Ovary (tissue), 3 donors: ENCODE results near the gene EYS.

Experiments
- CTCF ChIP-seq, 3 donors: fragments of 450-650 bp in 2 of 3; fragments of 200-600 bp in 1 of 3; IDR thresholded peaks; one replicate each; pipeline versions ENCODE4 v1.5.1 to v1.8.0; 2016 to 2022; ENCODE audit warnings: antibody characterized with exemption in 3 of 3, mild to moderate bottlenecking in 1 of 3
- POLR2A ChIP-seq: fragments of 450-650 bp; IDR thresholded peaks from one replicate; pipeline ENCODE4 v1.6.1; 2017; ENCODE audit warnings: antibody characterized with exemption, mild to moderate bottlenecking, moderate library complexity
- donor health status: DM: no; HTN: no; CAD: no.

- TF ChIP-seq CTCF (IDR thresholded peaks at IDR 0.05) (no peak), POLR2A (no peak)
These were observed 1844.4 kb downstream of the EYS start for GRCh38 chr6:63862486-63863198.
